DOHH2 (cell line): ENCODE measurements around the gene IPO11.
"Not testable (repeated sequence)": the region's sequence is repeated elsewhere in the genome, so short reads cannot be mapped to it uniquely, and the experiment has no call there.

Source experiments
- H3F3A ChIP-seq: fragments of 200-600 bp; sonication (generic), shearing (Covaris generic); 2 replicates; pipeline ENCODE4 v1.6.0; 2016; ENCODE audit warnings: antibody characterized with exemption, mild to moderate bottlenecking; ENCODE audit not compliant: control insufficient read depth, insufficient read depth
- H3K27ac ChIP-seq: fragments of 200-600 bp; sonication (generic); 2 replicates; pipeline ENCODE4 v1.5.1; 2014; ENCODE audit warnings: low read depth, mild to moderate bottlenecking, low read length, moderate library complexity
- H3K27me3 ChIP-seq: fragments of 200-600 bp; sonication (generic); 2 replicates; pipeline ENCODE4 v1.6.1; 2014; ENCODE audit warnings: mild to moderate bottlenecking, low read length, mixed read lengths; ENCODE audit not compliant: control insufficient read depth
- H3K36me3 ChIP-seq: fragments of 200-600 bp; sonication (generic); 2 replicates; pipeline ENCODE4 v1.6.1; 2014; ENCODE audit warnings: mild to moderate bottlenecking, low read length, moderate library complexity, mixed read lengths; ENCODE audit not compliant: control insufficient read depth
- H3K4me1 ChIP-seq: fragments of 200-600 bp; sonication (generic); 2 replicates; pipeline ENCODE4 v1.6.1; 2014; ENCODE audit warnings: mild to moderate bottlenecking, low read length, mixed read lengths; ENCODE audit not compliant: control insufficient read depth
- H3K4me2 ChIP-seq: fragments of 200-600 bp; sonication (generic); 2 replicates; pipeline ENCODE4 v1.6.0; 2014; ENCODE audit warnings: mild to moderate bottlenecking, low read length, moderate library complexity
- H3K4me3 ChIP-seq: fragments of 200-600 bp; sonication (generic); 2 replicates; pipeline ENCODE4 v1.5.1; 2014; ENCODE audit warnings: mild to moderate bottlenecking, low read length, mixed read lengths
- H3K79me2 ChIP-seq: fragments of 200-600 bp; sonication (generic); 2 replicates; pipeline ENCODE4 v1.6.1; 2014; ENCODE audit warnings: mild to moderate bottlenecking, low read length, mixed read lengths; ENCODE audit not compliant: control insufficient read depth
- H3K9me2 ChIP-seq: fragments of 200-600 bp; sonication (generic); replicated peaks from 2 replicates; pipeline ENCODE4 v1.6.1; 2014; ENCODE audit warnings: mild to moderate bottlenecking, low read length, mixed read lengths; ENCODE audit not compliant: control insufficient read depth
- H3K9me3 ChIP-seq: fragments of 200-600 bp; sonication (generic); 2 replicates; pipeline ENCODE4 v1.6.1; 2014; ENCODE audit warnings: antibody characterized with exemption, low read length, mixed read lengths; ENCODE audit not compliant: control insufficient read depth, insufficient read depth
- H4K20me1 ChIP-seq: fragments of 200-600 bp; sonication (generic); 2 replicates; pipeline ENCODE4 v1.6.0; 2014; ENCODE audit warnings: low read depth, mild to moderate bottlenecking, antibody characterized with exemption, low read length, moderate library complexity; ENCODE audit not compliant: control insufficient read depth, insufficient read depth
- EZH2phosphoT487 ChIP-seq: fragments of 200-600 bp; sonication (generic); IDR thresholded peaks from 2 replicates; pipeline ENCODE4 v1.6.1; 2017; ENCODE audit warnings: borderline replicate concordance, mild to moderate bottlenecking, antibody characterized with exemption, low read length, moderate library complexity, mixed read lengths
- TF ChIP-seq, protein P1 (sequence below): fragments of 200-600 bp; sonication (generic); IDR thresholded peaks from one replicate; pipeline ENCODE4 v1.5.1; 2014; ENCODE audit warnings: antibody characterized with exemption, mild to moderate bottlenecking, low read depth, low read length; ENCODE audit not compliant: poor library complexity, severe bottlenecking

IPO11 gene

DNA sequence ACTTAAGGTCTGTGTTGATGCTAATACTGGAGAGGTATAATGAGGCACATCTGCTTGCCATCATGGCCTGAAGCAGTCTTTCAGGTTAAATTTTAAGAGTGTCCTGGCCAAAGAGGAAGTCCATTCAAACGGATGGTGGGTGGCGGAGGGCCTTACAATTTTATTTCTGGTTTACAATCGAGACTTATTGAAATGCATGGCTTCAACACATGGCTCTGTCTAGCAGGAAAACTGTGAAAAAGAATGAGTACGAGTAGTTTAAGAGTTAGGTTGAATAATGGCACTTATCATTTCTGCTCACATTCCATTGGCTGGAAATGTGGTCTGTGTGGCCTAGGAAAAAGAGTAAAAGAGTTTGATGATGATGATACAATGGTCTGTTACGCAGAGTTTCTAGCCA lies 208.2 kb downstream of the IPO11 start:
- Histone ChIP-seq H3K4me1 (no peaks in the 10 kb centered on the region), H3K4me2 (no peak overlapping the region), H3K27ac (no peak overlapping the region), H3K36me3 (no peaks in the 10 kb centered on the region), H3K9me3 (no peaks in the 10 kb centered on the region), H3K4me3 (no peak overlapping the region), H3K9me2 (no peaks in the 10 kb centered on the region), H4K20me1 (no peaks in the 10 kb centered on the region), H3F3A (no peaks in the 10 kb centered on the region), H3K27me3 (no peaks in the 10 kb centered on the region), H3K79me2 (no peaks in the 10 kb centered on the region)
- TF ChIP-seq, protein P1, sequence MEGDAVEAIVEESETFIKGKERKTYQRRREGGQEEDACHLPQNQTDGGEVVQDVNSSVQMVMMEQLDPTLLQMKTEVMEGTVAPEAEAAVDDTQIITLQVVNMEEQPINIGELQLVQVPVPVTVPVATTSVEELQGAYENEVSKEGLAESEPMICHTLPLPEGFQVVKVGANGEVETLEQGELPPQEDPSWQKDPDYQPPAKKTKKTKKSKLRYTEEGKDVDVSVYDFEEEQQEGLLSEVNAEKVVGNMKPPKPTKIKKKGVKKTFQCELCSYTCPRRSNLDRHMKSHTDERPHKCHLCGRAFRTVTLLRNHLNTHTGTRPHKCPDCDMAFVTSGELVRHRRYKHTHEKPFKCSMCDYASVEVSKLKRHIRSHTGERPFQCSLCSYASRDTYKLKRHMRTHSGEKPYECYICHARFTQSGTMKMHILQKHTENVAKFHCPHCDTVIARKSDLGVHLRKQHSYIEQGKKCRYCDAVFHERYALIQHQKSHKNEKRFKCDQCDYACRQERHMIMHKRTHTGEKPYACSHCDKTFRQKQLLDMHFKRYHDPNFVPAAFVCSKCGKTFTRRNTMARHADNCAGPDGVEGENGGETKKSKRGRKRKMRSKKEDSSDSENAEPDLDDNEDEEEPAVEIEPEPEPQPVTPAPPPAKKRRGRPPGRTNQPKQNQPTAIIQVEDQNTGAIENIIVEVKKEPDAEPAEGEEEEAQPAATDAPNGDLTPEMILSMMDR, result no peak
- TF ChIP-seq EZH2phosphoT487, result no peak

DNA sequence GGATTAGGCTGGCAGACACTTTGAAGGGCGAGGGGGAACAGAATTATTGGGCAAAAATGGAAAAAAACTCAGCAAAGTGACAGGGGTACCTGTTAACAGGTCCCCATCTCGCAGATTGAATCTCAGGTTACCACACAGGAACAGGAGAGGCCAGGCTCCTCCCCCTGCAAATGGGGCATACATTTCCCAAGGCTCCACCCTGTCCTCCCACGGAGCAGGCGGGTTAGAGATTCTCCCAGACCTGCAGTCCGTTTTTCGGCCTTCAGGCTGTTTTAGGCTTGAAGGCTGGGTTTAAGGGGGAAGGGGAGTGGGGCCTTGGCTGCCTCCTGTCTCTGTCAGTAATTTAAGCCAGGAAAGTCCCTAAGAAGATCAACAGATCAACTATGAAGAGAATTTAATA lies 208.7 kb downstream of the IPO11 start:
- H3F3A ChIP-seq, result no peaks in the 10 kb centered on the region
- H3K79me2 ChIP-seq, result no peaks in the 10 kb centered on the region
- no peaks in the 10 kb centered on the region for H4K20me1 ChIP-seq
- H3K4me1 ChIP-seq, result no peaks in the 10 kb centered on the region
- no peak overlapping the region for H3K4me2 ChIP-seq
- no peaks in the 10 kb centered on the region for H3K27me3 ChIP-seq
- H3K4me3 ChIP-seq, result no peak overlapping the region
- no peaks in the 10 kb centered on the region for H3K36me3 ChIP-seq
- no peak for TF ChIP-seq EZH2phosphoT487
- TF ChIP-seq, protein P1, result no peak
- no peaks in the 10 kb centered on the region for H3K9me2 ChIP-seq
- no peaks in the 10 kb centered on the region for H3K9me3 ChIP-seq
- H3K27ac ChIP-seq, result no peak overlapping the region

DNA sequence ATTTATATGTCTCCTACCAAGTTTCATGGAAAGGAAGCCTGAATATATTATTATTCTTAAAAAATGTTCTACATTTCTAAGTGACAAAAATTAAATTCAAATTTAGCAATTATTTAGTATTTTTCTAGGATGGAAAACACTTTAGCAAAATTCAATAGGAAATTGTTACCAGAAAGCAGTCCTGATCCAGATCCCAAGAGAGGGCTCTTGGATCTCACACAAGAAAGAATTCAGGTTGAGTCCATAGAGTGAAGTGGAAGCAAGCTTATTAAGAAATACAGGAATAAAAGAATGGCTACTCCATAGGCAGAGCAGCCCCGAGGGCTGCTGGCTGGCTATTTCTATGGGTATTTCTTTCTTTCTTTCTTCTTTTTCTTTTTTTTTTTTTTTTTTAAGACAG lies 210.7 kb downstream of the IPO11 start:
- no peak overlapping the region for H3K4me2 ChIP-seq
- no peaks in the 10 kb centered on the region for H3K9me2 ChIP-seq
- H4K20me1 ChIP-seq, result no peaks in the 10 kb centered on the region
- no peak overlapping the region for H3K27ac ChIP-seq
- no peak overlapping the region for H3K4me3 ChIP-seq
- H3K27me3 ChIP-seq, result no peaks in the 10 kb centered on the region
- no peaks in the 10 kb centered on the region for H3K79me2 ChIP-seq
- no peaks in the 10 kb centered on the region for H3K9me3 ChIP-seq
- TF ChIP-seq, protein P1, result no peak
- no peak for TF ChIP-seq EZH2phosphoT487
- no peaks in the 10 kb centered on the region for H3K4me1 ChIP-seq
- H3F3A ChIP-seq, result no peaks in the 10 kb centered on the region
- H3K36me3 ChIP-seq, result peaks cover 7% of the 10 kb centered on the region

DNA sequence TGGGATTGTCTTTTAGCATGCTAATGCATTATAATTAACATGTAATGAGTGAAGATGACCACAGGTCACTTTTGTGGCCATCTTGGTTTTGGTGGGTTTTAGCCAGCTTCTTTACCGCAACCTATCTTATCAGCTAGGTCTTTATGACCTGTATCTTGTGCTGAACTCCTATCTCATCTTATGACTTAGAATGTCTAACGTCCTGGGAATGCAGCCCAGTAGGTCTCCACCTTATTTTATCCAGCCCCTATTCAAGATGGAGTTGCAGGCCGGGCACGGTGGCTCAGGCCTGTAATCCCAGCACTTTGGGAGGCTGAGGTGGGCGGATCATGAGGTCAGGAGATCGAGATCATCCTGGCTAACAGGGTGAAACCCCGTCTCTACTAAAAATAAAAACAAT lies 211.9 kb downstream of the IPO11 start:
- not testable (repeated sequence) for H3K4me3 ChIP-seq, H3F3A ChIP-seq, H3K9me2 ChIP-seq, H3K27me3 ChIP-seq, H3K9me3 ChIP-seq, H4K20me1 ChIP-seq, H3K4me2 ChIP-seq, H3K27ac ChIP-seq, H3K4me1 ChIP-seq, H3K36me3 ChIP-seq, H3K79me2 ChIP-seq
